Inferior parietal cortex (tissue), 1 donor: ENCODE results near the gene CRIP1.
A peak's percentile ranks its signal among the peaks of the same experiment; 100 is the strongest.

Experiments
- DNase-seq: peaks from one replicate; pipeline ENCODE4 v3.0.0-alpha.2; 2016; ENCODE audit errors: extremely low spot score

Gene CRIP1

DNA sequence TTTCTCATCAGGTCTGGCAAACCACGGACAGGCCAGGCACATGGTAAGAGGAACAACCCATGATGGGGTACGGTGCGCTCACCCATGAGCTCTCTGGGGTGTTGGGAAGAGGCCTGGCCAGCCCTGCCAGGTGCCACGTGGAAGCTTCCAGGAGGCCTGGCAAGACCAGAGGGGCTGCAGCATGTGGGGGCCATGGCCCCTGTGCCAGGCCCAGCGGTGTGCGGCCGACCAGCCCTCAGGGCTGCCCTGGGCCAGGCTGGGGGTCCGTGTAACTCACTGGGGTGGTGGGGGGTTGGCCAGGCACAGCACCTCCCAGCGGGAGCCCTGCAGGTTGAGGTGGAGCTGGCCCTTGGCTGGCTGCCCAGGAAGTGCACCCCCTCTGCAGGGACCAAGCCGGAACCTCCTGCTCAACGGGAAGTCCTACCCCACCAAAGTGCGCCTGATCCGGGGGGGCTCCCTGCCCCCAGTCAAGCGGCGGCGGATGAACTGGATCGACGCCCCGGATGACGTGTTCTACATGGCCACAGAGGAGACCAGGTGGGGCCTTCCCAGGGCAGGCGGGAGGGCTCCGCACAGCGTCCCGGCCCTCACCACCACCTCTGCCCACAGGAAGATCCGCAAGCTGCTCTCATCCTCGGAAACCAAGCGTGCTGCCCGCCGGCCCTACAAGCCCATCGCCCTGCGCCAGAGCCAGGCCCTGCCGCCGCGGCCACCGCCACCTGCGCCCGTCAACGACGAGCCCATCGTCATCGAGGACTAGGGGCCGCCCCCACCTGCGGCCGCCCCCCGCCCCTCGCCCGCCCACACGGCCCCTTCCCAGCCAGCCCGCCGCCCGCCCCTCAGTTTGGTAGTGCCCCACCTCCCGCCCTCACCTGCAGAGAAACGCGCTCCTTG is 17.0 kb upstream of the CRIP1 start:
- no peak for DNase-seq

- no peak for DNase-seq
Observed at GRCh38 chr14:105470350-105471296, 16.1 kb upstream of the CRIP1 start.

DNA sequence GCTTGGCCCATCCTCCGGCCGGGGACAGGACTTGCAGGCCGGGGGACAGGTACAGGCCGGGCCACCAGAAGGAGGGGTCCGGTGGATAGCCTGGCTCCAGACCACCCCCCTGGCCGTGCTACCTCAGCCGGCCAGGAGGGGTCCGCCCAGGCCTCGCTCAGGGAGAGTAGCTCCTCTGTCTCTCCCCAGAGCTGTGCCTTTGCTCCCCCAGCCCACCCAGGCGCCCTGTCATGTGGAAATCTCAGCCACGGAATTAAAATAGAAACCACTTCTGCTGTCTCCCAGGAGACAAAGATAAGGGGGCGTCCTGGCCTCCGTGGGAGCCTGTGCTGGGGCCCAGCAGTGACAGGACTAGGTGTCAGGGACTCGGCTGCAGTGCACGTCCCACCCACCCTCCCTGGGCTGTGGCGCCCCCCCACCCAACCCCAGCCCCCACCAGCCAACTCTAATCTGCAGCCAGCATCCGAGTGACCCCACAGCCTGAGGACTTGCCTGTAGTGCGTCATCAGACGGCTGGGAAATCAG is 15.3 kb upstream of the CRIP1 start:
- DNase-seq = no peak

DNA sequence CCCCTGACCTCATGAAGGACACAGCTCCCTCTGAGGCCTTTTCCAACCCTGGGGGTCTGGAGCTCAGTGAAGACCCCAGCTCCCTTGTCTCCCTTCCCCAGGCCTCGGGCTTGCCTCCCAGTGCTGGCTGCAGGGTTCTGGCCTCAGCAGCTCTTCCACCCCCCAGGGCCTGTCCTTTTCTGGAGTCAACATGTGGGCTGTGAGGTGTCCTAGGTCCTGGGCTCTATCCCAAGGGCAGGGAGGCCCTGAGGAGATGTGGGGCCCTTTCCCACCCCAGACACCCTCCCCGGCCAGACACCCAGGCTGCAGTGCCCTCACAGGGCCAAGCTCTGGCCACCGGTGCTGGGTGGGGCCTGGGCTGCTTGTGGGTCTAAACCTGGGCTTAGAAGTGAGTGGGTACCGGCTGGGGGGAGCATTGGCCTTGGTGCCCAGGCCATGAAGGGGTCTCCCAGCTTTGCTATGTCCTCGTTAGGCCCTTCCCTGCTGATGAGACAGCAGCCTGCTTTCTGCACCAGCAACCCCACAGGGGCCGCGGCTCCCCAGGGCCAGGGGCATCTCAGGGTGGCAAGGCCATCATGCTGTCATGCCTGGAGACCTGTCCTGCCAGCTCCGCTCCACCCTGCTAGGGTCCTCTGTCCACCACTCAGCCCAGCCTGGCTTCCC is 14.7 kb upstream of the CRIP1 start:
- DNase-seq = no peak

- DNase-seq = no peak
Observed at GRCh38 chr14:105472486-105472991, 14.1 kb upstream of the CRIP1 start.

DNA sequence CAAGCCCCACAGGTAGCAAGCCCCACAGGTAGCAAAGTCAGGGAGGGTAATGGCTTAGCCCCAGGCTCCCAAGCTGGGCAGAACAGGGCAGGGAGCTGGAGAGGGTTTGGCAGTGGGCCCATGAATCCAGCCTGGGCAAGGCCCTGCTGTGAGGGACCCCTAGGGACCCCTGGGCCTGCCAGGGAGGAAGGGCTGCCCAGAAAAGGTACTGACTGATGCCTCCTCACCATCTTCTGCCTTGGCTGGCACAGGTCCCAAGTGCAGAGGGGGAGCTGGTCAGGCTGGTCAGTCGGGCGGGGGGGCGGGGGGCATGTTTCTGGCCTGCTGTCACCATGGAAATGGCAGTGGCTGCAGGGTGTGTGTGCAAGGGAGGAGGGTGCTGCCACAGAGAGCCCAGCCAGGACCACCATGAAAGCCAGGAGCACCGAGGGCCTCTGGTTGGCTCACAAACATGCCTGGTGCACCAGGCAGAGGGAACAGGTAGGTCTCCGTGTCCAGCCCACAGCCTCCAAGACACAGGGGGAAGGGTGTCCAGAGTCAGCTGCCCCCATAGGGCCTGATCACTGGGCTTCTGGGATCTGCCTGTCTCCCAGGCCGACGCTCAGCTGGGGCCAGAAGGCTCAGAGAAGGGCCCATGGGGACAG is 13.5 kb upstream of the CRIP1 start:
- DNase-seq = no peak

DNA sequence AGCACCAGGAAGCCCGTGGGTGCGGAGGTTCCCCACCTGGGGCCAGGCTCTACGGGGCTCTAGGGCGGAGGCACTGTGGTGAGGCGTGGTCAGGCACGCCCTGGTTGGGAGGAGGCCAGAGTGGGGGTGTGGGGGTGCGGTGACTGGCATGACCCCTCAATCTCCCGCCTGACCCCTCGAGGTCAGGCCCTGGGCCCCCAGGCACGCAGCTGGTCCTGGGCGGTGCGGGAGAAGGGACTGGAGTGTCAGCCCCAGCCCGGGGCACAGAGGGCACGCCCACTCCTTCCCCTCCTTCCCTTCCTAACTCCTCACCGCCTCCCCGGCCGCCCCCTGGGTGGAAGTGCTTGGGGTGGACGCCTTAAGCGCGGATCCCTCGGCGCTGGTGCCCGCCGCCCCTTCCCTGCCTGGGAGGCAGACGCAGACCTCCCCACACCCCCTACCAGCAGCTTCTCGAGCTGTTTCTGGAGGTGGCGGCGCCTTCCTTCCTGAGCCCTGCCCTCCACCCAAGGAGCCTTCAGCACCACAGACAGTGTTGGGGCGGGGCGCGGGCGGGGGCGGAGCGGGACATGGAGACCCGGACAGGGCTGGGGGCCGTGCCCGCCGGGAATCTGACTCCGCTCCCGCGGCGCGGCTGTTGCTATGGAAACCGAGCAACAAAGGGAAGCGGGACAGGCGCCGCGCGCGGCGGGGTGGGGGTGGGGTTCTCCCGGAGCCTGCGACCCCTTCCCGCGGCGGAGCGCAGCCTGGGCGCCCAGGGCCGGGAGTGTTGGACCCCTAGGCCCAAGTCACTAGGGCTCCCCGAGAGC is 12.8 kb upstream of the CRIP1 start:
- no peak for DNase-seq

- DNase-seq = no peak
Observed at GRCh38 chr14:105474483-105475268, 12.0 kb upstream of the CRIP1 start, which contains the start of gene CRIP2. Gene CRIP2 (plus strand): TSS chr14:105474821. CDS start chr14:105474863, 42 bp downstream.

- DNase-seq = no peak
Observed at GRCh38 chr14:105475269-105476096, 11.2 kb upstream of the CRIP1 start.

DNA sequence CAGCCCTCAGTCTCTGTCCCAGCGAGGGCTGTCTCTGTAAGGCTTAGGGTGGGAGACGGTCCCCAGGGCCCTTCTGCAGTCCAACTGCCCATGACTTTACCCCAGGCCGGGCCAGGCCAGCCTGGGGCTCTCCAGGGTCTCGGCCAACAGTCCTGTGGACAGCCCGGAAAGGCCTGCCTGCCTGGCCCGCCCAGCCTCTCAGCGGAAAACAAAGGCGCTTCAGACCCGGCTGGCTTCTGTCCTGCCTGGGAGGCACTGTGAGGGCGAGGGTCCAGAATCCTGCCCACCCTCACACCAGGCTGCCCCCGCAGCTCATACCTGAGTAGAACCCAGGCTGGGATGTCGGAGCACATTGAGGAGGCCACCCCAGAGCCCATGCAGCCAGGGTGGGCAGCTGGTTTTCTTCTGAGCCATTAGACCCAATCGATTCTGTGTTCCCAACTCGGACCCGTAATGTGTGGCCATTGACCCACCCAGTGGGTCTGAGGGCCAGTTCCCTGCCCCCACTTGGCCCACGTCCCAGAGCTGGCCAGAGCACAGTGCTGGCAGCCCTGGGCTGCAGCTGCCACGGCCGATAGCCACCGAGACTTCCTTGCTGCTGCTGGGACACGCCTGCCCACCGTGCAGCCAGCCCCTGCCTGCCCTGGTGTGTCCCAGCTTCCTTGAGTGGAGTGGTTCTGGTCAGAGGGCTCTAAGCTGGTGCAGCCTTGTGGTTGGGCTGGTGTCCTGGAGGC is 10.4 kb upstream of the CRIP1 start:
- DNase-seq = peak; percentile 74

DNA sequence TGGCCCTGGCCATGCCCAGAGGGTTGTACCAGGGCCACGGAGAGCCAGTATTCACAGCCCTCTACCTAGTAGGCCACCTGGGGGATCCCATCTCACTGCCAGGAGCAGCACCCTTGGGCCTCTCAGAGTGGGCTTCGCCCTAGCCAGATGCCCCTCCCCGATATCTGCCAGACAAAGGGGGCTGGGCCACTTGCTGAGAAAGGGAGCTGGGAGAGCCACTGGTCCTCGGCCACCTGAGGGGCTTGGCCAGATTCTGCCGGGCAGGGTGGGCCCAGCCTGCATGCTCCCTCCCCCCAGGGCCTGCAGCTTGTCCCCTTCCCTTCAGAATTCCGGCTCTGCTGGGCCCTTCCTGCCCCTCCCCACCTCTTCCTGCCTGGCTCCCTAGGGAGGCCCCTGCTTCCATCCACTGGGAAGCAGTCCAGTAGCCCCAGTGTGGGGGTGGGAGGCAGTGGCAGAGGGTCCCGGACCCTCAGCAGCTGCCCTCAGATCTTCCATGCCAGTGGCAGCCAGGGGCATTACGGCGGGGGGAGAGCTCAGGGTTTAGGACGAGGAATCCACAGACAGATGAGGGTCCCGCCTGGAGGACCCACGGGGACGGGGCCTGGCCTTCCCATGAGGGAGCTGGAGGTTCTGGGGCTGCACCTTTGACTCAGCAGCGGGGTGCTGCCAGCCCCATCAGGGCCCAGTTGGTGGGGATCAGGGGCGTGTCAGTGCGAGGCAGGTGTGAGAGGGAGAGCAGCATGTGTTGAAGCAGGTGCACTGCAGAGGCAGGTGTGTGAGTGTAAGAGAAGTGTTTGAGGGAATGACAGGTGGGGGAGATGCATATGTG is 9.6 kb upstream of the CRIP1 start:
- no peak for DNase-seq

DNA sequence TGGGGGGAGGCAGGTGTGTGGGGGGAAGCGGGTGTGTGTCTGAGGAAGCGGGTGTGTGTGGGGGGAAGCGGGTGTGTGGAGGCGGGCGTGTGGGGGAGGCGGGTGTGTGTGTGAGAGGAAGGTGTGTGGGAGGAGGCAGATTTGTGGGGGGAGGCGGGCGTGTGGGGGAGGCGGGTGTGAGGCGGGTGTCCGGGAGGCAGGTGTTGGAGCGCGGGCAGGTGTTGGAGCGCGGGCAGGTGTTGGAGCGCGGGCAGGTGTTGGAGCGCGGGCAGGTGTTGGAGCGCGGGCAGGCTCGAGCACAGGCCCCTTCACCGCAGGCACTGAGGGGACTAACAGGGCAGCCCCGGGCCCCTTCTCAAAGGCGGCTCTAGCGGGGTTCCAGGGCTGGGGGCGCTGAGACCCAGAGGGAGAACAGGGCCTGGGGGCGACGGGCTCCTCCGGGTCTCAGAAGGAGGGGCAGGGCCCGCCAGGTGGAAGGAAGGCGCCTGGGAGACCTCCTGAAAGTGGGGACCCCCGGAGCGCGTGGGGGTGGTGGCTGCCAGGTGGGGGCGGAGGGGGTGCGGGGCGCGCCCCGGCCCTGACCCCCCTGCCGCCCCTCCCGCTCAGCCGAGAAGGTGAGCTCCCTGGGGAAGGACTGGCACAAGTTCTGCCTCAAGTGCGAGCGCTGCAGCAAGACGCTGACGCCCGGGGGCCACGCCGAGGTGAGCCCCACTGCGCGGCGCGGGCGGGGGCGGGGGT is 8.9 kb upstream of the CRIP1 start:
- DNase-seq = no peak

- no peak for DNase-seq
Observed at GRCh38 chr14:105478398-105479251, 8.1 kb upstream of the CRIP1 start.

DNA sequence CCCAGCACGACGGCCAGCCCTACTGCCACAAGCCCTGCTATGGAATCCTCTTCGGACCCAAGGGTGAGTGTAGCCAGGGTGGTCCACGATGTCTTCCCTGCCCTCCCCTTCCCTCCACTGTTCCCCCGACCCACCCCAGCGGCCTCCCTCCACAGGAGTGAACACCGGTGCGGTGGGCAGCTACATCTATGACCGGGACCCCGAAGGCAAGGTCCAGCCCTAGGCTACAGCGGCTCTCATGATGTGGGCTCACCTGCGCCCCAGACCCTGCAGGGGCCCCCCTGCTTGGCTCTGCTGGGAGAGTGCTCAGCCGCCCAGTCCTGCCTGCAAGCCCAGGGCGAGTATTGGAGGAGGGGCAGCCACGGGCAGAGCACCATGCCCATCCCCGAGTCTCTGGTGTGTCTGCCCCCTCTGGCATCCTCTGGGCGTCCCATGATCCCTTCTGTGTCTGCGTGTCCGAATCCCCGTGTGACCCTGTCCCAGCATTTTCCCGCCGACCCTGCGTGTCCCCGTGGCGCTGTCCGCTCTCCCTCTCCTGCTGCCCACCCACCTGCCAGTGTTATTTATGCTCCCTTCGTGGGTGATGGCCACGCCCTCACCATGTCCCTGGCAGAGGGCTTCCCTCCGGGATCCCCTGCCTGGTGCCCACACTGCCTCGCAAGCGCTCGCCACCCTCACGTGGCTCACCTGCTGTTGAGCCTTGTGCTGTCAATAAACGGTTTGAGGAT is 7.1 kb upstream of the CRIP1 start:
- no peak for DNase-seq
